Endodermal cell (in vitro differentiated cells): Measurements from ENCODE around the gene KIF1B. TPM values are rescaled to one million over a fixed set of nuclear protein-coding genes. Genes with fewer than 3 reads are reported as not detected.

ENCODE experiments used
- DNase-seq: peaks from one replicate; pipeline ENCODE4 v3.0.0-alpha.2; 2017
- H3K27ac ChIP-seq: 2 replicates; pipeline ENCODE4 v1.5.1; 2013; ENCODE audit warnings: mild to moderate bottlenecking, low read depth, low read length, moderate library complexity
- H3K27me3 ChIP-seq: 2 replicates; pipeline ENCODE4 v1.6.1; 2013; ENCODE audit warnings: mild to moderate bottlenecking, low read length, moderate library complexity; ENCODE audit not compliant: insufficient read depth, control insufficient read depth, poor library complexity, severe bottlenecking
- H3K36me3 ChIP-seq: 2 replicates; pipeline ENCODE4 v1.7.0; 2013; ENCODE audit warnings: mild to moderate bottlenecking, low read length, moderate library complexity; ENCODE audit not compliant: control insufficient read depth, insufficient read depth
- H3K4me1 ChIP-seq: one replicate; pipeline ENCODE4 v1.7.0; 2013; ENCODE audit warnings: low read length; ENCODE audit not compliant: control insufficient read depth, insufficient read depth
- H3K4me3 ChIP-seq: 2 replicates; pipeline ENCODE4 v1.5.1; 2013; ENCODE audit warnings: mild to moderate bottlenecking, low read length, moderate library complexity
- H3K9ac ChIP-seq: 2 replicates; pipeline ENCODE4 v1.6.1; 2013; ENCODE audit warnings: mild to moderate bottlenecking, low read length, moderate library complexity; ENCODE audit not compliant: poor library complexity, severe bottlenecking; ENCODE audit errors: extremely low read depth
- H3K9me3 ChIP-seq: 2 replicates; pipeline ENCODE4 v1.6.1; 2013; ENCODE audit warnings: mild to moderate bottlenecking, low read length, moderate library complexity; ENCODE audit not compliant: control insufficient read depth
- H3K27ac Mint-ChIP-seq: 2 replicates; pipeline ENCODE4 v1.8.0; 2020; ENCODE audit warnings: mixed read lengths
- H3K27me3 Mint-ChIP-seq: 2 replicates; pipeline ENCODE4 v1.8.0; 2021; ENCODE audit warnings: mild to moderate bottlenecking, mixed read lengths; ENCODE audit not compliant: insufficient read depth
- H3K36me3 Mint-ChIP-seq: 2 replicates; pipeline ENCODE4 v1.8.0; 2020; ENCODE audit warnings: low read depth, mixed read lengths
- H3K4me1 Mint-ChIP-seq: 2 replicates; pipeline ENCODE4 v1.8.0; 2020; ENCODE audit warnings: mixed read lengths
- H3K4me3 Mint-ChIP-seq: 2 replicates; pipeline ENCODE4 v1.8.0; 2020; ENCODE audit warnings: mild to moderate bottlenecking, moderate library complexity, mixed read lengths
- H3K9me3 Mint-ChIP-seq: 2 replicates; pipeline ENCODE4 v1.8.0; 2020; ENCODE audit warnings: mild to moderate bottlenecking, mixed read lengths
- WGBS, 2 experiments: methylation state at CpG; one replicate each; pipeline versions ENCODE4 v1.1.5 to v1.1.7; 2013; ENCODE audit warnings: missing lambda C conversion rate in 2 of 2, mixed read lengths in 1 of 2; ENCODE audit not compliant: insufficient coverage in 1 of 2, insufficient read length in 1 of 2; 5-methylcytosine and 5-hydroxymethylcytosine counted together
- total RNA-seq, 2 donors: library from RNA; stranded (reverse); fragmentation: NEBNext Ultra II Directional in 1 of 2; extraction: Animal tissue kit (Norgen Biotek cat#: 25700) in 1 of 2; gene quantifications; 2 replicates in 1 of 2; 3 replicates in 1 of 2; pipeline ENCODE4 v1.2.1, GENCODE V29; 2021
- TF ChIP-seq, protein P1 (sequence below): fragments of 200-600 bp; sonication (generic); conservative IDR thresholded peaks from 2 replicates; pipeline ENCODE4 v1.5.0; 2021; ENCODE audit warnings: antibody characterized with exemption, mild to moderate bottlenecking

Gene KIF1B
- total RNA-seq, 2 donors from 2014 or later: 71.5 to 74.2 TPM

DNA sequence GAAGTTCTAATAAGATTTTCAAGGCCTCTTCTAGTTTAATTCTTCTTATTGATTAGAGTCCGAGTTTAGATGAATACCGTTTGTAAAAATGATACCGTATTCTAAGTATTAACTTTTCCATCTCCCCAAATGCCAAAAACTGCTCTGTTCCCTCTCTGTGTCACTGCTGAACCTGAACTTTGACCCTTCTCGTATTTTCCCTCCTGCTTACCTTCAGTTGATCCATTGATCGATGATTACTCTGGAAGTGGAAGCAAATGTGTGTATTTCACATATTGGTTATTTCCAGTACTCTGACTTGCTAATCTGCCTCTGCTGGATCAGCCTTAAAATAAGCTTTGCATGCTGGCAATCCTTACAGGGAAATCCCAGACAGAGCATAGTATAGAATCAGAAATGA is 68.5 kb downstream of the KIF1B start:
- Histone ChIP-seq H3K4me3 (no peak overlapping the region), H3K27ac (no peak overlapping the region), H3K4me1 (no peaks in the 10 kb centered on the region), H3K27me3 (no peaks in the 10 kb centered on the region), H3K9me3 (no peaks in the 10 kb centered on the region), H3K9ac (no peak overlapping the region), H3K36me3 (peaks cover 83% of the 10 kb centered on the region)
- Mint-ChIP-seq H3K4me1 (no peaks in the 10 kb centered on the region), H3K9me3 (no peaks in the 10 kb centered on the region), H3K4me3 (no peak overlapping the region), H3K27ac (no peak overlapping the region), H3K27me3 (no peaks in the 10 kb centered on the region), H3K36me3 (peaks cover 58% of the 10 kb centered on the region)
- WGBS, 2 experiments: 87 to 94% methylated on average over 3 to 5 of the region's 5 CpGs
- DNase-seq: no peak
- TF ChIP-seq, protein P1, sequence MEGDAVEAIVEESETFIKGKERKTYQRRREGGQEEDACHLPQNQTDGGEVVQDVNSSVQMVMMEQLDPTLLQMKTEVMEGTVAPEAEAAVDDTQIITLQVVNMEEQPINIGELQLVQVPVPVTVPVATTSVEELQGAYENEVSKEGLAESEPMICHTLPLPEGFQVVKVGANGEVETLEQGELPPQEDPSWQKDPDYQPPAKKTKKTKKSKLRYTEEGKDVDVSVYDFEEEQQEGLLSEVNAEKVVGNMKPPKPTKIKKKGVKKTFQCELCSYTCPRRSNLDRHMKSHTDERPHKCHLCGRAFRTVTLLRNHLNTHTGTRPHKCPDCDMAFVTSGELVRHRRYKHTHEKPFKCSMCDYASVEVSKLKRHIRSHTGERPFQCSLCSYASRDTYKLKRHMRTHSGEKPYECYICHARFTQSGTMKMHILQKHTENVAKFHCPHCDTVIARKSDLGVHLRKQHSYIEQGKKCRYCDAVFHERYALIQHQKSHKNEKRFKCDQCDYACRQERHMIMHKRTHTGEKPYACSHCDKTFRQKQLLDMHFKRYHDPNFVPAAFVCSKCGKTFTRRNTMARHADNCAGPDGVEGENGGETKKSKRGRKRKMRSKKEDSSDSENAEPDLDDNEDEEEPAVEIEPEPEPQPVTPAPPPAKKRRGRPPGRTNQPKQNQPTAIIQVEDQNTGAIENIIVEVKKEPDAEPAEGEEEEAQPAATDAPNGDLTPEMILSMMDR: no peak

DNA sequence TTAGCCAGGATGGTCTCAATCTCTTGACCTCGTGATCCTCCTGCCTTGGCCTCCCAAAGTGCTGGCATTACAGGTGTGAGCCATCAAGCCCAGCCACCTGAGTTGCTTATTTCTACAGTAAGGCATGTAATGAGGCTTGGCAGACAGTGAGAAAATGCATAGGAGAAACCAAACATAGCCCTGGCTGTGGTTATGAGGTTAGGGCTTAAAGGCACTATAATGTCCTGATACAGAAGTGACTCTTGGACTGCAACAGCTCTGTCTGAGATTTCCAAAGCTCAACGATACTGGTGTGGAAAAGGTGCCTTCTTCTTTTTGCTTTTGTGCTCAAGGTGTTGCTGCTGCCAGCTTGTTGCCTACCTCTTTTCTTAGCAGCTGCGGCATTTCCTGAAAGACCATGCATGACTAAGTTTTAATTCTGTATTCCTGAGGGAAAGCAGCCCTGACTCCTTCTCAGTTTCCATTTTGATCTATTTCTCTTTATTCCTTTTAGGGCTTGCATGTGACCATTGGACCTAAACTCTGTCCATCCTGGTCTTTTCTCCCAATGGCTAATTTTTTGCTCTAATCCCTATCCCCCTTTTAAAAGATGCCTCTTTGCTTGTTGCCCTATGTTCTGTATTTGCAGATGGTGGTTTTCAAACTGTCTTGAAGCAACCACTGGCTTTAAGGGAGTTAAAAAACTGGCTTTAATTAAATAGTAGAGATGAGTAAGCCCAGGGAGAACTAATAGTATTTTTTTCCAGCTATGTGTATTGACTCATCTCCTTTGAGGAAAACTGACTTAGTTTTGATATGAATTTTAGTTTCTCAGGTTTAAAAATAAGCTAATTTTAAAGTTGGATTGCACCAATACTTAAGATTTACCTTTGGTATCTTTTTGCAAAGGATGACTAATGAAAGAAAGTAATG is 70.3 kb downstream of the KIF1B start:
- 95 to 100% methylated on average over 2 to 3 of the region's 3 CpGs for WGBS, 2 experiments
- TF ChIP-seq, protein P1: no peak
- Histone ChIP-seq H3K9ac (no peak overlapping the region), H3K4me3 (no peak overlapping the region), H3K36me3 (peaks cover 84% of the 10 kb centered on the region), H3K4me1 (no peaks in the 10 kb centered on the region), H3K9me3 (no peaks in the 10 kb centered on the region), H3K27ac (no peak overlapping the region), H3K27me3 (no peaks in the 10 kb centered on the region)
- no peak for DNase-seq
- no peak overlapping the region for H3K4me3 Mint-ChIP-seq
- no peak overlapping the region for H3K27ac Mint-ChIP-seq
- no peaks in the 10 kb centered on the region for H3K27me3 Mint-ChIP-seq
- no peaks in the 10 kb centered on the region for H3K9me3 Mint-ChIP-seq
- no peaks in the 10 kb centered on the region for H3K4me1 Mint-ChIP-seq
- peaks cover 65% of the 10 kb centered on the region for H3K36me3 Mint-ChIP-seq

DNA sequence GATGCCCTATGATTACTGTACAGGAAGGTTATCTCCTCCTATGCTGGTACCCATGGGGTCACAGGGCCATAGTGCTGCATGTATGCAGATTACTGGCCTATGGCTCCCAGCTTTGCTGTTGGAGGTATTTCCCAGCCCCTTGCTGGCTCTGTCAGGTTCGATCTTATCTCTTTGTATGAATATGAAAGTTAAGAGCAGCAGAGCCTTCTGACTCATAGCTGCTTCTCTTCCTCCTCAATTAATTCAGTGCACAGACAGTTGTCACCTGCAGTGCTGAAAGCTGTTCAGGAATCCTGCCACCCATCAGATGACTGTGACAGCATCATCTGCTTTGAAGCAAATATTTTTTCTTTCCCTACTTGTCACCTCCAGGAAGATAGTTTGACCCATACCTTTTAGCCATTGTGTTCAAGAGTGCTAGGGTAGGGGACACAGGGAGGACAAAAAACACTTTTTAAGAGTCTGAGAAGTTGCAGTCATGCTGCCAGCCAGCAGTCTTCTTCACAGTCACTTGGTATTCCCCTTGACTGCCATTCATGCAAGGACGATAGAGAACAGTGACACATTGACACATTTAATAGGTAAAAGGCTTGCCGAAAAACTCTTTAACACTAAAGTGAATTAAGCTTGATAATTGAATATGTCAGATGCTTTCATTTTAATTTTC is 73.1 kb downstream of the KIF1B start:
- Mint-ChIP-seq H3K36me3 (peaks cover 57% of the 10 kb centered on the region), H3K9me3 (no peaks in the 10 kb centered on the region), H3K4me1 (no peaks in the 10 kb centered on the region), H3K27ac (no peak overlapping the region), H3K27me3 (no peaks in the 10 kb centered on the region), H3K4me3 (no peak overlapping the region)
- H3K9ac ChIP-seq: no peak overlapping the region
- H3K36me3 ChIP-seq: peaks cover 82% of the 10 kb centered on the region
- no peak overlapping the region for H3K4me3 ChIP-seq
- H3K27me3 ChIP-seq: no peaks in the 10 kb centered on the region
- DNase-seq: no peak
- H3K27ac ChIP-seq: no peak overlapping the region
- TF ChIP-seq, protein P1: no peak
- 96 to 100% methylated on average over 2 to 3 of the region's 3 CpGs for WGBS, 2 experiments
- H3K9me3 ChIP-seq: no peaks in the 10 kb centered on the region
- no peaks in the 10 kb centered on the region for H3K4me1 ChIP-seq
